HG03354 (cell line): ENCODE data around the gene NELL1.
A peak's percentile ranks its signal among the peaks of the same experiment; 100 is the strongest.

ENCODE experiments used
- ATAC-seq: cut with Tn5 transposase; IDR thresholded peaks from one replicate; pipeline ENCODE4 v1.9.1; 2021; ENCODE audit warnings: mild to moderate bottlenecking; ENCODE audit not compliant: unreplicated experiment, poor library complexity, severe bottlenecking

The NELL1 gene

DNA sequence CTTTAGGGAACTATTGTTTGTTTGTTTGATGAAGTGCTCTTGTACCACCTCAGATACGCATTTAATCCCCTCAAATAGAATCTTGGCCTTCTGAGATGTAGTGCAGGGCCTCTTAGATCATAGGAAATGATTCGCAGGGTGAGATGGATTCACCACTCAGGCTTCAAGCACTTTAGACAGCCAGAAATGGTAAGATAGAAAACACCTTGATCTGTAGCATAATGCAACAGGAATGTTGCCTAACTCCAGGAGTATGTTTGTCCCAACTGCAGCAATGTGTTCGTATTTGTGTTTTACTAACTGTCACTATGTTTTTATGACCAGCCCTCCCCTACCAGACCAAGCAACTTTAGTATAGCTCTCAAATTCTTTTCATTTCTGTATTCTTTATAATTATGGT lies 761.2 kb downstream of the NELL1 start:
- ATAC-seq, result no peak

GRCh38 chr11:21446939-21447590 lies 777.7 kb downstream of the NELL1 start:
- peak; percentile 90 for ATAC-seq

- ATAC-seq, result no peak
These were observed 778.5 kb downstream of the NELL1 start for GRCh38 chr11:21447871-21448270.

DNA sequence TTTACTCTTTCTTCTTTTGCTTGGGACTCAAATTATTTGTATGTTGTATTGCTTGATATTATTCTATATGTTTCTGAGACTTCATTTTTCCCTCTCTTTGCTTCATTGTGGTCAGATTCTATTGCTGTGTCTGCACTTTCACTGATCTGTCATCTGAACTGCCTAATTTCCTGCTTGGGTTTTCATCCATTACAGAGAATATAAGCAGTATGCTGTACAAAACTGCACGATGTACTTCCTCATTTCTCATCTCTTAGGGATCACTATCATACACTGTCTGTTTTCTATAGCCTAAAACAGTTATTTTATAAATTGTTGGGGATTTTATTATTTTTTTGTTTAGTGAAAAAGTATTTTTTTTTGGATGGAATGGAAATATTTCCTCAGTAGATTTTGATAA lies 786.8 kb downstream of the NELL1 start:
- no peak for ATAC-seq

DNA sequence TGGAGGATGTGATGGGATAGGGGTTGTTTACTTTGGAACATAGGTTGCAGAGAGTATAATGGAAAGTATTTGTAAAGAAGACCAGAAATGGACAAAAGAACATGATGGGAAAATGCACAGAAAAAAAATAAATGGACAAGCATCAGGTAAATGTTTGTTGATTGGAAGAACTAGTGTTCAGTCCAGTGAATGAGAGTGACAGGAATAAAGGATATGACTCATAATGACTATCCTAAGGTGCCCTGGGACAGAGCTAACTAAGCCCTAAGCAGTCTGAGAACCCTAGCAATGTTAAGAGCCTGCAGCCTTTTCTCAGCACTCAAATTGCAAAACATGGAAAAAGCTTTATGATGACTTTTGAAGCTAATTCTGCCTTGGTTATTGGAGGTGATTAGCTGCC lies 790.7 kb downstream of the NELL1 start:
- no peak for ATAC-seq

- no peak for ATAC-seq
These were observed 792.3 kb downstream of the NELL1 start for GRCh38 chr11:21461701-21462100.

DNA sequence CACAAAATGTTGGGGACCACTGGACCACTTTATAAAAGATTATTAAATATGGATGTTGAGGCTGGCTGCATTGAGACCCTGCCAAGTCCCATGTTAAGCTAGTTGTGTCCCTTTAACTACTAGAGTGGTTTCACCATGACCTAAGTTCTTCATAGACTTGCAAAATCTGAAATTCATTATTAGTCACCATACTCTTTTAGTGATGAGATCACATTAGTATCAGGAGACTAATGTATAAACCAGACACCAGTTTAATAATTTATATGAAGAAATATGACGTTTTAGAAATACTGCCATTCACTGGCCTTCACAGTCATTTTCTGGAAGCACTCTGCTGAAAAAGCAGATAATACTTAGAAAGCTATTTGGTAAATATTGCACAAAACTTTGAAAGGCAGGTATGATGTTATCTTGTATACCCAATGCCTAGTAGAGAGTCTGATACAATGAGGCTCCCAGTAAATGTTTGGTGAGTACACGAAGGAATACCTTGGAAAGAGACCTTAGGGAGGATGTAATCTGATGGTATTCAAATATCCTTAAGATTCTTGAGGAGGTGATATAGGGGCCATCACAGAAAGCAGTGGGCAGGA lies 795.3 kb downstream of the NELL1 start:
- peak; percentile 86 for ATAC-seq

DNA sequence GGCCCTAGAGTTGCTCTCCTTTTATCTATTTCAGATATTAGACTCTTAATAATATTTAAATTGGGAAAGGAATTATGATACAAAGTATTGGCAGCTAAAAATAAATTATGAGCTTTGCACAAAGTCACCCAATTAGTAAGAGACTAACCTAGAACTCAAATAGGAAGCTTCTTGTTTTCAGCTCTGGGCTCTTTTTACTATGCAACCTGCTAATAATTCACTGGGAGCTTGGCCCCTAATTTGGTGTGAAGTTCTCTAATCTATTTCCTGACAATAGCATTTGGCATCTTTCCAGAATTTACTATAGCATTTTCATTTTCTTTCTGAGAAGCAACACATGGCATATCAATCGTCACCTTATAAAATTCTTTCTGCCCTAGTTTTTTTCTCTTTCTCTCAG lies 795.8 kb downstream of the NELL1 start:
- ATAC-seq, result peak; percentile 48

DNA sequence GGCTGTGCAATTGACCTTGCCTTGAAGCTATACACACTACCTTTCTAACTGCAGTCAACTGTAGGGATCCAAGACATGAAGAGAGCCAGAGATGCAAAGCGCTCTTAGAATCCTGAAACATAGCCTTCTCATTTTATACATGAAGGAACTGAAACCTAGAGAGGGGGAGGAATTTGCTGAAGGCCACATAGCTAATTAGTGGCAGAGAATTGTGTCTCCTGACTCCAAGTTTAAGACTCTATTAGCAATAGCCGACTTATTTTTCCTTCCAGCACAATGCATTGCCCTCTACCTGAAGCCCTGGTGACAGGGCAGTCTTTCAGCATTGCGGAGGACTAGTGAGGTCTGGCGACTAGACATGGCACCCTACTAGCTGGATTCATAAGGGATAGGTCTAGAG lies 796.5 kb downstream of the NELL1 start:
- no peak for ATAC-seq

DNA sequence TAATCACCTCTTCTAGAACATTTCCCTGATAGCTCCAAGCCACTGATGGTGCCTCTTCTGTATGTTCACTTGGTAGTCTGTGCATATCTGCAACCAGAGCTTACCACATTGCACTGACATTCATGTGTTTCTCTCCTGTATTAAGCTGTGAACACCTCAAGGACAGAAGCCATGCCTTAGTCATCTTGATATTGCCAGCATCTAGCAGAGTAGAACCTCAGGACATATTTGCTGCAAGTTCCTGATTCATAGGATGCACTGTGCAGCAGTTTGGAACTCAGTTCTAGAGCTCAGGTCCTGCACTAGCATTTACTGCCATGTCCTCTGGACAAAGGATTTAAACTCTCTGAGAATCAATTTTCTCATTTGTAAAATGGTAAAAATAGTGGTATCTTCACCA lies 801.1 kb downstream of the NELL1 start:
- no peak for ATAC-seq

- no peak for ATAC-seq
These were observed 802.9 kb downstream of the NELL1 start for GRCh38 chr11:21472261-21472660.

DNA sequence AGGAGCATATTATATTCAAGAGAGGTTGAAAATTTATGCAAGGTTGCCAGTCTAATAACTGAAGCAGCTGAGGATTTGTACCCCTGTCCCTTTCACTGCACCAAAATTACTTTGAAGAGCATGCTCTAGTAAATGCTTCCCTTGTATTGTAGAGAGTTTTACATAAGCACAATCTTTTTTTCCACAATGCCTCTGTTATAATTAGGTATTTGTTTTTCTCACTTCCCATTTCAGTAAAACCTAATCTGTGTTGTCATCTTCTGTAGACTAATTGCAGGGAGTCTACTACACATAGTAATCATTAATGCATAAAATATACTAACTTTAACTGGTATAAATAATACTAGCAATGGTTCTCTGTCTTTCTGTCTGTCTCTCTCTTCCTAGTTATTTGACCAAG lies 805.1 kb downstream of the NELL1 start:
- ATAC-seq, result peak; percentile 45

DNA sequence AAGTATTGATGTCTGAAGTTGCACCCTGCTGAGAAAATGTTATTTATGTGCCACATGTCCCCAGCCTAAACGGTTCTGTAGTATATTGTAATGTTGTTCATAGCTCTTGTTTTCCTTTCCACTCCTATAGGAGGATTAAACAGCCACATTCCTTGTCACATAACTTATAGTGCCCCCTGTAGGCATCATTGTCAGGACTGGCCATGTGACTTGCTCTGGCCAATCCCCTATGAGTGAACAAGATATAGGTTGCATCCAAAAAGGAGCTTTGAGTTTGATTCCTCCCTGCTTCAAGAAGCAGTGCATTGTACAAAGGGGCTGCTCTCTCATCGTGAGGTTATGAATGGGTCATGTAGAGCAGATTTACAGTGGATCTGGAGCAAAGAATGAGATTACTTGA lies 805.9 kb downstream of the NELL1 start:
- ATAC-seq, result no peak

DNA sequence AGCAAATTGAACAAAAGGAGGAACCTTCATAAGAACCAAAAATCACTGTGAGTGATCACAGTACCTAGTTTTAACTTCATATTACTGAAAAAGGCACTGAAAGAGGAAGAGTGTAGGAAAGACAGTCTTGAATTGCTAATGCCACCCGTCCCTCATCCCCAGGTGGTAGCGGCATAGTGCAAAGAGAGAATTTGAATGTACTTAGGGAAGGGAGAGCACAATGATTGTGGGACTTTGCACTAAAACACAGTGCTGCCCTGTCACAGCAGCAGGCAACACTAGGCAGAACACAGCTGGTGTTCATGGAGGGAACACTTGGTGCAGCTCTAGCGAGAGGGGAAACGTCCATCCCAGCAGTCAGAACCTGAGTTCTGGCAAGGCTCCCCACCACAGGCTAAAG lies 807.2 kb downstream of the NELL1 start:
- no peak for ATAC-seq

- ATAC-seq, result no peak
These were observed 810.9 kb downstream of the NELL1 start for GRCh38 chr11:21480240-21480639.

DNA sequence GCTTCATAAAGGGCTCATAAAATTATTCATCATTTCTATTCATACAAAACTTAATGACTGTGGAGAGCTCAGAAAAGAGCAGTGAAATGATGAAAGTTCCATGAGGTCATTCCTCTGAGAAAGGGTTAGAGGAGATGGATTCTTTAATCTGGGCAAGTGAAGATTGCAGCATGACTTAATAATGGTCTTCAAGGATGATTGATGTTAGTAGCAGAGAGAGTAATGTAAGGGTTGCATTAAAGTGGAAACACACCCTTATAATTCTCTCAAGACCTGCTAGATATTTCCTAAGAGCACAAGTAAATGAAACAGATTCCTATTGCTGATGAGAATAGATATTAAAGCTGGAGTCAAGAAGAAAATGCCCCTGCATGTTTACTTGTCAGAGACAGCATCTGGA lies 811.9 kb downstream of the NELL1 start:
- no peak for ATAC-seq

DNA sequence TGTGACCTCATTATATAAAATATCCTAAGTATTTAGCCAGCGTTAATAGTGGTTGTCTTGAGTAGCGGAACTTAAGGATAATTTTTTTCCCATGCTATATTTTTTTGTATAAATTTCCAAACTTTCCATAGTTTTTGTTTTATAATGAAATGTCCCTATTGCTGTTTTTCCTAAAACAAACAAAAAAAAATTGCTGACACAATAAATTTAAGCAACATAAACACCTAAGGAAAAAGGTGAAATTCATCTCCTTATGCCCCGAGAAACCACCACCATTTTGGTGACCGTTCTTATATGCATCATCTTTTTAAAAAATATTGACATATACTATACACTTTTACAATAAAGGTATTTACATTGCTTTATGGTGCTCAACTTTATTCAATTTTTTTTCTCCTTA lies 814.7 kb downstream of the NELL1 start:
- ATAC-seq, result no peak

DNA sequence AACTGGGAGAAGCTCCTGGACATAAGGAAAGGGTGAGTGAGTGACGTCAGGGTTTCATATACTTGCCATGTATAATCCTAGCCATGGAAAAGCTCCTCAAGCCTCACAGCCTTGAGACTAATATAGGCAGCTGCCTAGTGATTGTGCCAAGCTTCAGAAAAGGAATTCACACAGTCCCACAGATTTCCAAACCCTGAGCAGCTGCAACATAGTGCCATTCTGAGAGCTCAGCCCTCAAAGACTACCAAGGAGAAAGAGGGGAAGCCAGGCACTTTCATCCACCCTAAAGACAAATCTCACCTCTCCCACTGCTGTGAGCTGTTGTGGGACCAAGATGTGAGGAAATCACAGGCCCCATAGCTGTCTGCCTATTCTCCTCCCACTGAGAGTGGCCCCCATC lies 815.6 kb downstream of the NELL1 start:
- no peak for ATAC-seq

- ATAC-seq, result no peak
These were observed 816.0 kb downstream of the NELL1 start for GRCh38 chr11:21485426-21485825.

DNA sequence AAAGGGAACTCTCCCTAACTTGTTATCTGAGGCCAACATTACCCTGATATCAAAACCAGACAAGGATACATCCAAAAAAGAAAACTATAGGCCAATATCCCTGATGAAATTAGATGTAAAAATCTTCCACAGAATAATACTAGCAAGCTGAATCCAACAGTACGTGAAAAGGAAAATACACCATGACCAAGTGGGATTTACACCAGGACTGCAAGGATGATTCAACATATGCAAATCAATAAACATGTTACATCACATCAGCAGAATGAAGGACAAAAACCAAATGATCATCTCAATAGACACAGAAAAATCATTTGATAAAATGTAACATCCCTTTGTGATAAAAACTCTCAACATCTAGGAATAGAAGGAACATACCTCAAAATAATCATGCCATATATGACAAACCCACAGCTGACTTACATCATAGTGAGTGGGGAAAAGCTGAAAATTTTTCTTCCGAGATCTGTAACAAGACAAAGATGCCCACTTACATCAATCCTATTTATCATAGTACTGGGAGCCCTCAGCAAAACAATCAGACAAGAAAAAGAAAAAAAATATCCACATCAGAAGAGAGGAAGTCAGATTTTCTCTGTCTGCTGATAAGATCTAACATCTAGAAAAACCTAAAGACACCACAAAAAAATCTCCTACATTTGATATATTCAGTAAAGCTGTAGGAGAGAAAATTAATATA lies 820.2 kb downstream of the NELL1 start:
- ATAC-seq, result no peak

DNA sequence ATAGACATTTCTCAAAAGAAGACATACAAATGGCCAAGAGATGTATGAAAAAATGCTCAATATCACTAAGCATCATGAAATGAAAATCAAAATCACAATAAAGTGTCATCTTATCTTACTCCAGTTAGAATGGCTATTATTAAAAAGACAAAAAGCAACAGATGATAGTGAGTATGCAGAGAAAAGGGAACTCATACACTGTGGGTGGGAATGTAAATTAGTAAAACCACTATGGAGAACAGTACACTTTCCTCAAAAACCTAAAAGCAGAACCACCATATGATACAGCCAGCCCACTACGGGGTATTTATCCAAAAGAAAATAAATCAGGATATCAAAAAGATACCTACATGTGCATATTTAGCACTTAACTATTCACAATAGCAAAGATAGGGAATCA lies 823.5 kb downstream of the NELL1 start:
- no peak for ATAC-seq
